Endodermal cell (in vitro differentiated cells): ENCODE data around the gene OR13A1. TPM values are rescaled to one million over a fixed set of nuclear protein-coding genes. Genes with fewer than 3 reads are reported as not detected.

ENCODE experiments used
- DNase-seq: peaks from one replicate; pipeline ENCODE4 v3.0.0-alpha.2; 2017
- H3K27ac ChIP-seq: 2 replicates; pipeline ENCODE4 v1.5.1; 2013; ENCODE audit warnings: mild to moderate bottlenecking, low read depth, low read length, moderate library complexity
- H3K27me3 ChIP-seq: 2 replicates; pipeline ENCODE4 v1.6.1; 2013; ENCODE audit warnings: mild to moderate bottlenecking, low read length, moderate library complexity; ENCODE audit not compliant: insufficient read depth, control insufficient read depth, poor library complexity, severe bottlenecking
- H3K36me3 ChIP-seq: 2 replicates; pipeline ENCODE4 v1.7.0; 2013; ENCODE audit warnings: mild to moderate bottlenecking, low read length, moderate library complexity; ENCODE audit not compliant: control insufficient read depth, insufficient read depth
- H3K4me1 ChIP-seq: one replicate; pipeline ENCODE4 v1.7.0; 2013; ENCODE audit warnings: low read length; ENCODE audit not compliant: control insufficient read depth, insufficient read depth
- H3K4me3 ChIP-seq: 2 replicates; pipeline ENCODE4 v1.5.1; 2013; ENCODE audit warnings: mild to moderate bottlenecking, low read length, moderate library complexity
- H3K9ac ChIP-seq: 2 replicates; pipeline ENCODE4 v1.6.1; 2013; ENCODE audit warnings: mild to moderate bottlenecking, low read length, moderate library complexity; ENCODE audit not compliant: poor library complexity, severe bottlenecking; ENCODE audit errors: extremely low read depth
- H3K9me3 ChIP-seq: 2 replicates; pipeline ENCODE4 v1.6.1; 2013; ENCODE audit warnings: mild to moderate bottlenecking, low read length, moderate library complexity; ENCODE audit not compliant: control insufficient read depth
- H3K27ac Mint-ChIP-seq: 2 replicates; pipeline ENCODE4 v1.8.0; 2020; ENCODE audit warnings: mixed read lengths
- H3K27me3 Mint-ChIP-seq: 2 replicates; pipeline ENCODE4 v1.8.0; 2021; ENCODE audit warnings: mild to moderate bottlenecking, mixed read lengths; ENCODE audit not compliant: insufficient read depth
- H3K36me3 Mint-ChIP-seq: 2 replicates; pipeline ENCODE4 v1.8.0; 2020; ENCODE audit warnings: low read depth, mixed read lengths
- H3K4me1 Mint-ChIP-seq: 2 replicates; pipeline ENCODE4 v1.8.0; 2020; ENCODE audit warnings: mixed read lengths
- H3K4me3 Mint-ChIP-seq: 2 replicates; pipeline ENCODE4 v1.8.0; 2020; ENCODE audit warnings: mild to moderate bottlenecking, moderate library complexity, mixed read lengths
- H3K9me3 Mint-ChIP-seq: 2 replicates; pipeline ENCODE4 v1.8.0; 2020; ENCODE audit warnings: mild to moderate bottlenecking, mixed read lengths
- WGBS, 2 experiments: methylation state at CpG; one replicate each; pipeline versions ENCODE4 v1.1.5 to v1.1.7; 2013; ENCODE audit warnings: missing lambda C conversion rate in 2 of 2, mixed read lengths in 1 of 2; ENCODE audit not compliant: insufficient coverage in 1 of 2, insufficient read length in 1 of 2; 5-methylcytosine and 5-hydroxymethylcytosine counted together
- total RNA-seq, 2 donors: library from RNA; stranded (reverse); fragmentation: NEBNext Ultra II Directional in 1 of 2; extraction: Animal tissue kit (Norgen Biotek cat#: 25700) in 1 of 2; gene quantifications; 2 replicates in 1 of 2; 3 replicates in 1 of 2; pipeline ENCODE4 v1.2.1, GENCODE V29; 2021
- TF ChIP-seq, protein P1 (sequence below): fragments of 200-600 bp; sonication (generic); conservative IDR thresholded peaks from 2 replicates; pipeline ENCODE4 v1.5.0; 2021; ENCODE audit warnings: antibody characterized with exemption, mild to moderate bottlenecking

The OR13A1 gene
- total RNA-seq, 2 donors from 2014 or later: 0.31 TPM; not detected in 1

GRCh38 chr10:45286980-45287379, 28.4 kb downstream of the OR13A1 start:
- H3K36me3 ChIP-seq: no peaks in the 10 kb centered on the region
- H3K27ac ChIP-seq: no peak overlapping the region
- Mint-ChIP-seq H3K27ac (no peak overlapping the region), H3K9me3 (peaks cover 25% of the 10 kb centered on the region), H3K27me3 (no peaks in the 10 kb centered on the region), H3K36me3 (no peaks in the 10 kb centered on the region), H3K4me3 (no peak overlapping the region), H3K4me1 (no peaks in the 10 kb centered on the region)
- TF ChIP-seq, protein P1, sequence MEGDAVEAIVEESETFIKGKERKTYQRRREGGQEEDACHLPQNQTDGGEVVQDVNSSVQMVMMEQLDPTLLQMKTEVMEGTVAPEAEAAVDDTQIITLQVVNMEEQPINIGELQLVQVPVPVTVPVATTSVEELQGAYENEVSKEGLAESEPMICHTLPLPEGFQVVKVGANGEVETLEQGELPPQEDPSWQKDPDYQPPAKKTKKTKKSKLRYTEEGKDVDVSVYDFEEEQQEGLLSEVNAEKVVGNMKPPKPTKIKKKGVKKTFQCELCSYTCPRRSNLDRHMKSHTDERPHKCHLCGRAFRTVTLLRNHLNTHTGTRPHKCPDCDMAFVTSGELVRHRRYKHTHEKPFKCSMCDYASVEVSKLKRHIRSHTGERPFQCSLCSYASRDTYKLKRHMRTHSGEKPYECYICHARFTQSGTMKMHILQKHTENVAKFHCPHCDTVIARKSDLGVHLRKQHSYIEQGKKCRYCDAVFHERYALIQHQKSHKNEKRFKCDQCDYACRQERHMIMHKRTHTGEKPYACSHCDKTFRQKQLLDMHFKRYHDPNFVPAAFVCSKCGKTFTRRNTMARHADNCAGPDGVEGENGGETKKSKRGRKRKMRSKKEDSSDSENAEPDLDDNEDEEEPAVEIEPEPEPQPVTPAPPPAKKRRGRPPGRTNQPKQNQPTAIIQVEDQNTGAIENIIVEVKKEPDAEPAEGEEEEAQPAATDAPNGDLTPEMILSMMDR: no peak
- H3K4me3 ChIP-seq: peak overlapping the region; percentile 32
- H3K27me3 ChIP-seq: no peaks in the 10 kb centered on the region
- 89% methylated on average over 1 of the region's 1 CpG; no CpG with 5 or more reads in 1 of the 2 experiments for WGBS, 2 experiments
- peaks cover 3% of the 10 kb centered on the region for H3K4me1 ChIP-seq
- H3K9ac ChIP-seq: no peak overlapping the region
- DNase-seq: no peak
- peaks cover 20% of the 10 kb centered on the region for H3K9me3 ChIP-seq

DNA sequence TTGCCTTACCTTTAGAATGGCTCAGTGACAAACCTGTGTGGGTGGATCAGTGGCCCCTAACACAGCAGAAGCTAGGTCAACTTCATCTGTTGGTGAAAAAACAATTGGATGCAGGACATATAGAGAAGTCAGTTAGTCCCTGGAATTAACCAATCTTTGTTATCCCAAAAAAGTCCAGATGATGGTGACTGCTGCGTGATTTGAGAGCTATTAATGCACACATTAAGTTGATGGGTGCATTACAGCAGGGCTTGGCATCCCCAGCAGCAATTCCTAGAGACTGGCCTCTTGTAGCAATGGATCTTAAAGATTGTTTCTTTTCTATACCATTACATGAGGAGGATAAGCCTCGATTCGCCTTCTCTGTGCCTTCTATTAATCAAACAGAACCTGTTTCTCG, 33.3 kb downstream of the OR13A1 start:
- H3K9me3 ChIP-seq: peaks cover 15% of the 10 kb centered on the region
- no peak overlapping the region for H3K27ac Mint-ChIP-seq
- WGBS, 2 experiments: 70 to 75% methylated on average over 4 of the region's 4 CpGs
- no peak overlapping the region for H3K27ac ChIP-seq
- peaks cover 9% of the 10 kb centered on the region for H3K4me1 ChIP-seq
- H3K4me1 Mint-ChIP-seq: peaks cover 20% of the 10 kb centered on the region
- no peak overlapping the region for H3K9ac ChIP-seq
- no peak overlapping the region for H3K4me3 ChIP-seq
- H3K36me3 Mint-ChIP-seq: no peaks in the 10 kb centered on the region
- H3K9me3 Mint-ChIP-seq: peaks cover 16% of the 10 kb centered on the region
- TF ChIP-seq, protein P1: no peak
- no peaks in the 10 kb centered on the region for H3K36me3 ChIP-seq
- H3K27me3 ChIP-seq: no peaks in the 10 kb centered on the region
- no peaks in the 10 kb centered on the region for H3K27me3 Mint-ChIP-seq
- H3K4me3 Mint-ChIP-seq: no peak overlapping the region
- DNase-seq: no peak

- Mint-ChIP-seq H3K36me3 (no peaks in the 10 kb centered on the region), H3K27ac (no peak overlapping the region), H3K27me3 (no peaks in the 10 kb centered on the region), H3K9me3 (peaks cover 4% of the 10 kb centered on the region), H3K4me3 (no peak overlapping the region), H3K4me1 (peaks cover 20% of the 10 kb centered on the region)
- H3K9me3 ChIP-seq: no peaks in the 10 kb centered on the region
- no peaks in the 10 kb centered on the region for H3K27me3 ChIP-seq
- no peaks in the 10 kb centered on the region for H3K36me3 ChIP-seq
- peaks cover 9% of the 10 kb centered on the region for H3K4me1 ChIP-seq
- H3K27ac ChIP-seq: no peak overlapping the region
- H3K4me3 ChIP-seq: no peak overlapping the region
- 66 to 88% methylated on average over 2 to 3 of the region's 3 CpGs for WGBS, 2 experiments
- DNase-seq: no peak
- TF ChIP-seq, protein P1: no peak
- no peak overlapping the region for H3K9ac ChIP-seq
Measured at GRCh38 chr10:45280113-45280760, 35.2 kb downstream of the OR13A1 start.
